HG03064 (cell line): ENCODE measurements around the gene SENP2.
"Not testable (repeated sequence)": the region's sequence is repeated elsewhere in the genome, so short reads cannot be mapped to it uniquely, and the experiment has no call there.

ENCODE experiments used
- ATAC-seq: cut with Tn5 transposase; IDR thresholded peaks from one replicate; pipeline ENCODE4 v1.9.1; 2021; ENCODE audit warnings: low read depth; ENCODE audit not compliant: unreplicated experiment

SENP2 gene

GRCh38 chr3:185584686-185585085 lies 1.4 kb upstream of the SENP2 start:
- ATAC-seq = no peak

DNA sequence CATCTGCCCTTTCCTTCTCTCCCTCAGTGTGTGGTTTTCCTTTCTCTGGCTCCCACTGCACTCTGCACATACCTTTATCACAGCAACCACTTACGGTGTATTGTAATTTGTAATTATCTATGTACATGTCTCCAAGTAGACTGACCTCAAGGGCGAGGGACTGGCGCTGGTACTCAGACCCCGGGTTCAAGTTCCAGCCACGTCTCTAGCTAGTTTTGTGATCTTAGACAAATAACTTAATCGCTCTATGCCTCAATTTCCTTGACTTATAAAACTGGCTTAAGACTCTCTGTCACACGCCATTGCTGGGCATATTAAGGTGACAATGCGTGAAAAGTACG lies 607 bp upstream of the SENP2 start:
- ATAC-seq = no peak

- no peak for ATAC-seq
These were observed 568 bp downstream of the SENP2 start for GRCh38 chr3:185586686-185587039.

DNA sequence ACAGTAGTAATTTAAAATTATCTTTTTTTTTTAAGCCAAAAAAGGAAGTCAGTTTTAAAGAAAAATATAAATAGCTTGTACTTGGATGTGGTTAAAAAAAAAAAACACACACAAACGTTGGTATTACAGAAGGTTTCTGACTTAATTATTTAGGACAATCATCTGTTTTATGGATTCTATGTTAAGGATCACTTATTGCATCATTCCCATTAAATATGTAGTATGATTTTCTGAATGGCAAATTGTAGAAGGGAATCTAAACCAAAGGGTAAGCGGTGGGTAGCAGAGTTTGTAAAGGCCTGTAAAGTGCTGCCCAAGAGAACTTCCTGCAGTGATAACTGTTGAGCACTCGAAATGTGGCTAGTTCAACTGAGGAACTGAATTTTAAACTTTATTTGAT lies 8.0 kb downstream of the SENP2 start:
- no peak for ATAC-seq

DNA sequence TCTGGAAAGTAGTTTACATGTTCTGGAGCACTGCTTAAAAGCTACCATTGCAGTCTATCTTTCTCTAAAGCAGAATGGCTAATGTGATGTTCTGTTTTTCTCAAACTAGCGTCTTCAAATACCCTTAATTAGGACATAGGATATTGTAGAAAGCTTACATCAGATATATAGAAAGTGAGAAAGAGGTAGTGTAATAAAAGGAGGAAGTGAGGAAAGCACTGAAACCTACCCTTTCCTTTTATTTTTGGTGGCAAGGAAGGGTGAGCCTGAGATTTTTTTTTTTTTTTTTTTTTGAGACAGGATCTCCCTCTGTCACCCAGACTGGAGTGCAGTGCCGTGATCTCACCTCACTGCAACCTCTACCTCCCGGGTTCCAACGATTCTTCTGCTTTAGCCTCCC lies 9.4 kb downstream of the SENP2 start:
- ATAC-seq = no peak

- ATAC-seq = no peak
These were observed 19.5 kb downstream of the SENP2 start for GRCh38 chr3:185605566-185605965.

DNA sequence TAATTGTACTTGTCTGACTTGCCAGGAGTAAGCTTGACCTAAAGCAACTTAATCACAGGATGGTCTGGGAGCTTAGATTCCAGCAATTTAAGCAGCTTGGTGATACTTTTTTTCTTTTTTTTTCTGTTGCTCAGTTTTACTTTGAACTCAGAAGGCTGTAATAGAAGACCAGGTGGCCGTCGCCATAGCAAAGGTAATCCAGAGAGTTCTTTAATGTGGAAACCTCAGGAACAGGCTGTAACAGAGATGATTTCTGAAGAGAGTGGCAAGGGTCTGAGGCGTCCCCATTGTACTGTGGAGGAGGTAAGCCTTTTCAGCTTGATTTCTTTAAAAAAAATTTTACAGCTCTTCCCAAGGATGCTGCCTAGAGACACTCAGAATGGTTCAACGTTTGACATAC lies 20.1 kb downstream of the SENP2 start:
- no peak for ATAC-seq

- ATAC-seq = no peak
These were observed 26.9 kb downstream of the SENP2 start for GRCh38 chr3:185613016-185613415.

GRCh38 chr3:185623939-185624665 lies 38.0 kb downstream of the SENP2 start:
- no peak for ATAC-seq

- ATAC-seq = no peak
These were observed 39.7 kb downstream of the SENP2 start for GRCh38 chr3:185625784-185626183.

DNA sequence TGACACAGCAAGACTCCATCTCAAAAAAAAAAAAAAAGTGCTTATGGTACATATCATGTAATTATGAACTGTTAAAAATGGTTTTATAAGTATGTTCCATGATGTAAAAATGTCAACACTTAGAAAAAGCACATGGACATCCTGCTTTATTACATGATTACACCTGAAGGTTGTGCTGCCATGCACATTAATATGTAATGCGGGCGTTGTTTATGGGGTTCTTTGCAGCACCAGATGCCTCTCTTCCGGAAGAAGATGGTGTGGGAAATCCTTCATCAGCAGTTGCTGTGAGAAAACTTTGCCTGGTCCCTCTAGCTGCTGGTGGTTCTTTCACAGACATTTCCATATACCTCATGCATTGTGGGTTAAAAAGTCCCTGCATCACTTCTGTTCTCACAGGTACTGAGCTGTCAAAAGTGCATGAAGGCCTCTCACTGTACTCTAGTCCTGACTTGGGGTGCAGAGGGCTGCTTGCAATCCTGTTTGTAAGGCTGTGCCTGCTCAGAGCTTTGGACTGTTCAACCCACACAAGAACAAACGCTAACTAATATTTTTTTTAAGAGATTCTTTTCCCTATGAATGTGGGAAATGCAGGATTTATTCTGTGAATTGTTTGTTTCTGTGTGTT lies 43.6 kb downstream of the SENP2 start:
- ATAC-seq = no peak

- no peak for ATAC-seq
These were observed 44.1 kb downstream of the SENP2 start for GRCh38 chr3:185630182-185630622.

- ATAC-seq = no peak
These were observed 45.0 kb downstream of the SENP2 start for GRCh38 chr3:185631108-185631507.

- ATAC-seq = no peak
These were observed 45.6 kb downstream of the SENP2 start for GRCh38 chr3:185631508-185632206.

DNA sequence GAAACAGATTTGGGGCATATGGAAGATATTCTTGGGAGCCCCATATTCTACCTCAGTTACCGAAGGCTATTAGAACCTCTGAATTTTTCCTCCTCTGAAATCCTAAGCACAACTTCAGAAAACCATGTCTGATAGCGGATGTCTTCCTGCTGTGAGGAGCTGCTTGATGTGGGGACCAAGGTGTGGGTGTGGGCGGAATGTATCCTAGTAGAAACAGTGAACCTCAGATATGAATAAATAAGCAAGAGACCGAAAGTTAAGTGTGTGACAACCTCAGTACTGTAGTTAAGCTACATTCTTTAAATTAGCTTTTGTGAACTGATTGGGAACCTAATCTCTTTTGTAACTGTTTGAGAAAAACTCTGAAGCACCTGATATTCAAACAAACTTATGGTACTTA lies 46.9 kb downstream of the SENP2 start:
- ATAC-seq = no peak

DNA sequence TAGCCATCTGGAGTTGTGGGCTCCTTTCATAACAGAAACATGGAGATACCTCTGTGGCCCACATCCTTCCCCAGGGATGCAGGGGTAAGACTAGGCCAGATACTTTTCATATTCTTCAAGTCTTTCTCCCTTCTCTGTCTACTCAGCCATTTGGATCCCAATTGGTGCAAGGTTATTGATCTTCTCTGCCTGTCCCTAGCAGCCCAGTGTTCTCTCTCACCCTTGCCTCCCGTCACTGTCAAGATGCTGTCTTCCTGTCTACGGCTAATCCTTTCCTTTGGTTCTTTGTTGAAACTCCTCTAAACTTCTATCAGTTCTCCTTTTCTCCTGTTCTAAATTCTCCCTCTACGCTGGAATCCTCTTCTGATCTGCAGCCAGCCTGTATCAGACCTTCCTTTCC lies 51.3 kb downstream of the SENP2 start:
- ATAC-seq = no peak

- not testable (repeated sequence) for ATAC-seq
These were observed 52.6 kb downstream of the SENP2 start for GRCh38 chr3:185638651-185639050.

DNA sequence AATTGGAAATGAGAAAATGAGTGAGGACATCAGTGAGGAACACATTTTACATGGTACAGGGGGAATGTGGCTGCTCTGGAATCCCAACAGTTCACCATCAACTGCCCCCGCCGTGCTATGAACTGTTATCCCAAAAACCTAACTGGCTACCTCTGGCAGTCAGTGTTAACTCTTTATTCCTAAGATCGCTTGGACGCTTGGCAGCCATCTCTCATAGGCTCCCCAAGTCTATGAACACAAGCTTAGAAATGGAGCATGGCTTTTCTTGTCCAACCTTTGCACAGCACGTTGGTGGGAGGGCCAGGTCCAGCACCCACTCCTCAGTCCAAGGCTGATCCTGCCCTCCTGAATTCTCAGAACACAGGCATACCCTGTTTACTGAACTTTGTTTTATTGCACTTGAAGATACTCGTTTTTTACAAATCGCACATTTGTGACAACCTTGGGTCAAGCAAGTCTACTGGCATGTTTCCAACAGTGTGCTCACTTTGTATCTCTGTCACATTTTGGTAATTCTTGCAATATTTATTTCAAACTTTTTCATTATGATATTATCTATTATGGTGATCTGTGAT lies 53.6 kb downstream of the SENP2 start:
- ATAC-seq = no peak

- ATAC-seq = no peak
These were observed 54.2 kb downstream of the SENP2 start for GRCh38 chr3:185640308-185640707.

- ATAC-seq = not testable (repeated sequence)
These were observed 59.1 kb downstream of the SENP2 start for GRCh38 chr3:185645191-185645590.

DNA sequence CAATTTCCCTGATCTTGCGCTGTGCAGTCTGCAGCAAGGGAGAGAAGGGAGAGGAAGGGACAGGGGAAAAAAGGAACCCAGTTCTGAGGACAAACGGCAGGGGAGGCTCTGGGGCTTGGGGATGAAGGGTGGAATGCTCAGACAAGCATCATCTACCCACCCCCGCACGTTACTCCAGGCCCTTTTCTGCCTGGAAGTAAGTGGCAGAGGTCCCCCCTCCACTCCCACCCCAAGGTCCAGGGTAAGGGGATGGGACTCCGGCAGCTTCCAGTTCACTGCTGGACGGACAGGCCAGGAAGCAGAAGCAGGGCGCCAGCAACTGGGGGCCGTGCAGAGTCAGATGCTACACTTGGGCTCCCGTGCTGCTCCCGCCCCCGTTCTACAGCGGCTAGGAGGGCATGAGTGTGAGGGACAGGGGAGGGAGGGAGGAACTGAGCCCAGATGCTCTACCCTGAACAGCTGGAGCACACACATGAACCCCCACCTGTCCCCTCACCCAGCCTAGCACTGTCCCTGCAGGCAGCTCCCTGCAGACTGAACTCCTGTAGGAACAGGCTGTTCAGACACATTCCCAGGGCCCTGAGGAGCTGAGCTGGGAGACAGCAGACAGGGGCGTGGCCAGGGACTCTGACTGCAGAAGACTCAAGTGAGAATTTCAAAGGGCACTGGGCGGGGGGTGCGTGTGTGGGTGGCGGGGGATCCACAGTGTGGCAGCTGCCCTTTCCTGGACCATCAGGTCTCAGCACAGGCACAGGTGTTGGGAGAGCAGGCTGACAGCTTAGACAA lies 59.7 kb downstream of the SENP2 start:
- no peak for ATAC-seq
